KOPT-K1 (cell line): ENCODE measurements around the gene IDI2.

Experiments
- H3K27ac ChIP-seq: fragments of 200-600 bp; sonication (generic); 2 replicates; pipeline ENCODE4 v1.5.1; 2016; ENCODE audit warnings: antibody characterized with exemption, mild to moderate bottlenecking, low read depth, low read length; ENCODE audit not compliant: poor library complexity, severe bottlenecking
- H3K36me3 ChIP-seq: fragments of 200-600 bp; sonication (generic); 2 replicates; pipeline ENCODE4 v1.5.1; 2017; ENCODE audit warnings: antibody characterized with exemption, mild to moderate bottlenecking, low read length, moderate library complexity; ENCODE audit not compliant: insufficient read depth
- H3K9me3 ChIP-seq: fragments of 200-600 bp; sonication (generic); 2 replicates; pipeline ENCODE4 v1.5.1; 2017; ENCODE audit warnings: antibody characterized with exemption, low read length, mild to moderate bottlenecking; ENCODE audit not compliant: insufficient read depth, poor library complexity, severe bottlenecking

Gene IDI2

GRCh38 chr10:1003884-1004670 lies 21.6 kb downstream of the IDI2 start:
- Histone ChIP-seq H3K9me3 (peaks cover 7% of the 10 kb centered on the region), H3K36me3 (peaks cover 100% of the 10 kb centered on the region), H3K27ac (no peak overlapping the region)

- Histone ChIP-seq H3K27ac (no peak overlapping the region), H3K36me3 (peaks cover 100% of the 10 kb centered on the region), H3K9me3 (peaks cover 7% of the 10 kb centered on the region)
Measured at GRCh38 chr10:1002425-1003006, 23.1 kb downstream of the IDI2 start.

GRCh38 chr10:997266-998022 lies 28.2 kb downstream of the IDI2 start:
- Histone ChIP-seq H3K36me3 (peaks cover 100% of the 10 kb centered on the region), H3K9me3 (peaks cover 4% of the 10 kb centered on the region), H3K27ac (no peak overlapping the region)

- Histone ChIP-seq H3K27ac (no peak overlapping the region), H3K9me3 (no peaks in the 10 kb centered on the region), H3K36me3 (peaks cover 94% of the 10 kb centered on the region)
Measured at GRCh38 chr10:996031-996430, 29.6 kb downstream of the IDI2 start.

GRCh38 chr10:995559-995926 lies 30.1 kb downstream of the IDI2 start:
- H3K9me3 ChIP-seq = no peaks in the 10 kb centered on the region
- H3K27ac ChIP-seq = no peak overlapping the region
- peaks cover 94% of the 10 kb centered on the region for H3K36me3 ChIP-seq

- Histone ChIP-seq H3K9me3 (no peaks in the 10 kb centered on the region), H3K27ac (no peak overlapping the region), H3K36me3 (peaks cover 88% of the 10 kb centered on the region)
Measured at GRCh38 chr10:994836-995558, 30.7 kb downstream of the IDI2 start.

- no peaks in the 10 kb centered on the region for H3K9me3 ChIP-seq
- peaks cover 67% of the 10 kb centered on the region for H3K36me3 ChIP-seq
- no peak overlapping the region for H3K27ac ChIP-seq
Measured at GRCh38 chr10:992871-993270, 32.8 kb downstream of the IDI2 start.

- peaks cover 63% of the 10 kb centered on the region for H3K36me3 ChIP-seq
- no peak overlapping the region for H3K27ac ChIP-seq
- no peaks in the 10 kb centered on the region for H3K9me3 ChIP-seq
Measured at GRCh38 chr10:992467-992866, 33.2 kb downstream of the IDI2 start.

GRCh38 chr10:990808-991207 lies 34.9 kb downstream of the IDI2 start:
- H3K9me3 ChIP-seq = no peaks in the 10 kb centered on the region
- peaks cover 47% of the 10 kb centered on the region for H3K36me3 ChIP-seq
- no peak overlapping the region for H3K27ac ChIP-seq

- Histone ChIP-seq H3K36me3 (peaks cover 28% of the 10 kb centered on the region), H3K27ac (peak overlapping the region; percentile 82), H3K9me3 (no peaks in the 10 kb centered on the region)
Measured at GRCh38 chr10:988667-989545, 36.8 kb downstream of the IDI2 start.

GRCh38 chr10:987870-988666 lies 37.6 kb downstream of the IDI2 start, which contains the start of gene GTPBP4:
TSS of gene GTPBP4 (plus strand) at chr10:988434. CDS start at chr10:988480, 46 bp downstream.
- H3K9me3 ChIP-seq = no peaks in the 10 kb centered on the region
- H3K27ac ChIP-seq = peak within 1 kb of the TSS; percentile 82
- H3K36me3 ChIP-seq = peaks cover 19% of the 10 kb centered on the region

GRCh38 chr10:987620-987869 lies 38.1 kb downstream of the IDI2 start:
- peaks cover 14% of the 10 kb centered on the region for H3K36me3 ChIP-seq
- no peaks in the 10 kb centered on the region for H3K9me3 ChIP-seq
- peak overlapping the region; percentile 82 for H3K27ac ChIP-seq

- Histone ChIP-seq H3K36me3 (peaks cover 9% of the 10 kb centered on the region), H3K9me3 (no peaks in the 10 kb centered on the region), H3K27ac (peak overlapping the region; percentile 82)
Measured at GRCh38 chr10:986881-987619, 38.6 kb downstream of the IDI2 start.
